NCI-H524 (cell line): ENCODE data around the gene CHRNA5.
A peak's percentile ranks its signal among the peaks of the same experiment; 100 is the strongest.
"Not testable (repeated sequence)": the region's sequence is repeated elsewhere in the genome, so short reads cannot be mapped to it uniquely, and the experiment has no call there.

Experiments used
- DNase-seq, 2 experiments: peaks; one replicate each; lab custom pipeline; 2025; lab: John Stamatoyannopoulos, UW

Gene CHRNA5

DNA sequence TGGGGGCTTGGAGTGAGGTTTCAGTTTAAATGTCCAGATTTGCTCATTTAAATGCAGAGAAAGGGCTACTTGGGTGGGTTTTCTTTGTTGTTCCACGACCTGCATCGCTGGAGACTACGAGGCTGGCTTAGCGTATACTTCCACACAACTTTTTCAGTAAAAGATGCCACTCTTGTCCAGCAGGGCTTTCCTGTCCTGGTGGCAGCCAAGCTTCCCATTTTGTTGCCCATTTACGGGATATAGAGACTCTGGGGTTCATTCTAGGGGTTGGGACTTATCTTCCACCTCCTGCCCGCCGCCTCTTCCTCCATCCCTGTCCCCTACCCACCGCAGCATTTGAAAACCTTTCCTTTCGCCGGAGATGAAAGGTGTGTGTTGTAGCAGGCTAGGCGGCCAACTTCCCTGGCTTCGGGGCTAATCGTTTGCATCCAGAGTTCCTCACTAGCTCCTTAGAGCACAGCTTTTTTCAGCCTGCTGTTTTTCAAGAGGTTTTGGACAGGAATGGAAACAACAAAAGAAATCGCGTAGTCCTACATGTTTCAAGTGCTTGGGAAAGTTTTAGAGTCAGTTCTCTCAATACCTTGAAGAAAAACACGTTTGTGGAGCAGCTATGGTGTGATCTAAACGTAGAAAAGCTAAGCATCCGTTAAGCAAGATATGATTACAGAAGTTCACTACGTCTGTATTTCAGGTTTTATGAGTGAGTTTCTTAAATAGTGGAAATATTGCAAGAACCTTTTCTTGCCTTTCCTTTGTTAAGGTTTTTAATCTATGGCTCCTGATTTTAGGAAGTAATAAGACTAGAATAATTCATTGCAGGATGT, 843 bp downstream of the CHRNA5 start:
- peak; percentile 53 to 67 for DNase-seq

DNA sequence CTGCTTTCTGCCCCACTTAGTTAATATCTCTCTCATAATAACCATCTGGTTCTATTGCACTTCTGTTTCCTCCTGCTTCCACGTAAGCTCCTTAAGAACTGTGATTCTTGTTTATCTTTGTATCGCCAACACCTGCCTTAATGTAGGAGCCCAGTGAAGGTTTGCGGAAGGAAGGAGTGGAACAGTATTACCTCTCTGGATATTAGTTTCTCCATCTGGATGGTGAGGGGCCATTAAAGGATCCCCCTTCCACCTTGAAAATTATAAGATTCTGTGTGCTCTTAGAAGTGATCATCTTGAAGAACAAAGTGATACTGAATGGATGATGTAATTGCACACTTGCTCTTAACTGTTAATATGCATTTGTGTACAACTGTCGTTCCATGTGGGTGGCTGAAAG, 2.2 kb downstream of the CHRNA5 start:
- peak; percentile 76 to 90 for DNase-seq

DNA sequence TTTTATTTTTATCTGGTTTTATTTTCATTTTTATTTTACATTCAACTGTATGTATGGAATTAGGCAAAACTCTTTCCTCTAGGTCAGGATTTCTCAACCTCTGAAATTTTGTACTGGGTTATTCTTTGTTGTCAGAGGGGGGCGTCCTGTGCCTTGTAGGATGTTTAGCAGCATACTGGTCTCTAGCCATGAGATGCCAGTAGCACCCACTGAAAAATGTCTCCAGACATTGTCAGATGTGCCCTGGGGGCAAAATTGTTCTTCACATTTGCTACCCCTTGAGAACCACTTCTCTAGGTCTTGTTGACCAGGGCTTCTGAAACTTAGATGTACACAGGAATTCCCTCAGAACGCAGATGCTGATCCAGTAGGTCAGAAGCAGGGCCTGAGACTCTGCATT, 5.4 kb downstream of the CHRNA5 start:
- no peak for DNase-seq

DNA sequence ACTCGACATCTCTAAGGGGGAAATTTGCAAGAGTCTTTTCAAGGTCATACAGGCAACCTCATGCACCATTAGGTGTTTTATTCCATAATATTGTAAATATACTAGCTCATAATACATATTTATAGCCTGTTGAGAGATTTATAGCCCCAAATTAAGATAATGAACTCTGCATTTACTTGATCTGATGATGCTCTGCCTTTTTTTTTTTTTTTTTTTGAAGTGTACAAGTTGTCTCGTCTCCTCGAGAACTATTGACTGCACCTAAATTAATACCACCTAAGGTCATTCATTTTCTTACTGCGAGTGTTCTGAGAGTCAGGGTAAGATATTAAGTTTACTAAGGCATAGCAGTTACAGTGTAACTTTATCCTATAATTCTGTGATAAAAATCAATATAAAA, 6.1 kb downstream of the CHRNA5 start:
- DNase-seq = no peak

DNA sequence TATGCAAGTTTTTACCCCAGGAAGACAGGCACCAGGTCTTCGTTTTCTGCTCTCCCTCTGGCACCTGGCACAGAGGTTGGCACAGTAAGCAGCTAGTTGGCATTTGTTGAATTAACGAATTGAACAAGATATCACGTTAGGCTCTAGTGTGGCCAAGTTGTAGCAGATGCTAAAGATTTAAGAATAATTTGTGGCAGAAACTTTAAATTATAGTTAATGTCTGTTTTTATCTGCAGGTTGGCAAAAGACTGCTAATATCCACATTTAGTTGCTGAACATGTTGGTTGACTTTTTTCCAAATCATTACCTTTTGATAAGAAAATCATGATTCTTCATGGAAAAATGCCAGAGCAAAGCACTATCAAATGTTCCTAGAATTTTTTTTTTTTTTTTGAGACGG, 8.1 kb downstream of the CHRNA5 start:
- no peak for DNase-seq

DNA sequence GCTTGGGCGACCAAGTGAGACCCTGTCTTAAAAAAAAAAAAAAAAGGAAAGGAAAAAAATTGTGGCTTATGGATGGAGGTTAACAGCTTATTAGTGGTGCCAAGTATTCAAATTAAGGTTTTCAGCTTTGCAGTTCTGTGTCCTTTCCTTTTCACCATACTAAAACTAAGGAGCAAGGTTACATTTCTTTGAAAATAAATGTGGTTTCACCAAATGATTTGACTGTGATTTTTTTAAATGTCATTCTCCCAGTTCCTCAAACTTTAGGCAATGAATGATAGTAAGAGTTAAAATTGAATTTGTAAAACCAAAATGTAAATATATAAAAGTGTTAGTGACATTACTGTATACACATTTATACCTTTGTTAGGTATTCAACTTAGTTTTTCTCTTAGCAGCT, 9.6 kb downstream of the CHRNA5 start:
- no peak for DNase-seq

DNA sequence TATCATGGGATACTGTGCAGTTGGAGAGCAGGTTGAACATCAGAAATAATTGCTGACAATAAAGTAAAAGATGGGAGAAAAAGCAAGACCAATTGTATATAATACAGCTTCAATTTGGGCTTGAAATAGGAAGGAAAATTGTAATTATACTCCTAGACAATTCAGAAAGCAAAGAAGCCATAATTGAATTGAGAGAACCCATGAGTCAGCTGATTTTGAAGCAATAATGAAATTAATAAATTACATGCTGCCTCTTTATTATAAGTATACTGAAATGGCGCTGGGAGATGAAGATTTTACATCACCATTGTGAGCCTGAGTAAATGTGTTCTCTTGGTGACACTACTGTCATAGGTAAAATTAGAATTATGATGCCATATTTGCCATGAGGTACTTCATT, 32.3 kb downstream of the CHRNA5 start:
- DNase-seq = no peak

DNA sequence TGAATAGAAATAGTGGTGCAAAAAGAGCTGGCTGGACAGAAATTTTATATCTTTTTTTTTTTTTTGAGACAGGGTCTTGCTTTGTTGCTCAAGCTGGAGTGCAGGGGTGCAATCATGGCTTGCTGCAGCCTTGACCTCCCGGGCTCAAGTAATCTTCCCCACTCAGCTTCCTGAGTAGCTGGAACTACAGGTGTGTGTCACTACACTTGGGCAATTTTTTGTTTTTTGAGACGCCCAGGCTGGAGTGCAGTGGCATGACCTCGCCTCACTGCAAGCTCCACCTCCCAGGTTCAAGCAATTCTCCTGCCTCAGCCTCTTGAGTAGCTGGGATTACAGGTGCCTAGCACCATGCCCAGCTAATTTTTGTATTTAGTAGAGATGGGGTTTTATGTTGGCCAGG, 33.0 kb downstream of the CHRNA5 start:
- no peak for DNase-seq

DNA sequence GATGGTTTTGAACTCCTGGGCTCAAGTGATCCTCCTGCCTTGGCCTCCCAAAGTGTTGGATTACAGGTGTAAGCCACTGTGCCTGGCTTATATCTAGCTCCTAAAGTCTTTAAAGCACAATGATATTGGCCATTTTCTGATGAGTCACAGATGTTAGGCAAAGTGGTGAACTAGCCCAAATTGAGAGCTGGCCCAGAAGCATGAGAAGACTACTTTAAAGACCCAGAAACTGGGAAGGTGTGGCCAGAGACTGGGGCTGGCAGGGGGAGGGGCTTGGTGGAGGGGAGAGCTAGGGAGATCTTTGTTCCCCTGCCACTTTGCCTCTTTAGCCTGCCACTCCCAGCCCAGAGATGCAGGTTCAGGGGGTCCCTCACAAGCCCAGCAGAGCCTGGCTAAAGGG, 33.9 kb downstream of the CHRNA5 start:
- no peak for DNase-seq

DNA sequence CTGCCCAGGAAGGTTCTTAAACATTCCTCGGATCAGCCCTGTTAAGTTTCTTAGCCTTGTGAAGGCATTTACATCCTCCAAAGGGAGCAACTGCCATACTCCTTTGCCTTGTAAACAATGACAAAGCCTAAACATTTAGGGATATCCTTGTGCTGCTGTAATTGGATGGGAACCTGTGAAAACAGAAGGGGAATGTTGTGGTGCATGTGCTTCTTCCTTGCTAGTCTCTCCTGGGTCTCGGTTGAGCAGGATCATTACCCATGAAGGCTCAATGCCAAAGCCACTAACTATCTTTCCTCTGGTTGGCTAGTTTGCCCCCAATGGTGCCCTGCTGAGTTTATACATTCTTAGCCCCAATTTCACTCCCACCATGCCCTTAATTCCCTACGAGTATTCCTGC, 38.1 kb downstream of the CHRNA5 start:
- DNase-seq = no peak

DNA sequence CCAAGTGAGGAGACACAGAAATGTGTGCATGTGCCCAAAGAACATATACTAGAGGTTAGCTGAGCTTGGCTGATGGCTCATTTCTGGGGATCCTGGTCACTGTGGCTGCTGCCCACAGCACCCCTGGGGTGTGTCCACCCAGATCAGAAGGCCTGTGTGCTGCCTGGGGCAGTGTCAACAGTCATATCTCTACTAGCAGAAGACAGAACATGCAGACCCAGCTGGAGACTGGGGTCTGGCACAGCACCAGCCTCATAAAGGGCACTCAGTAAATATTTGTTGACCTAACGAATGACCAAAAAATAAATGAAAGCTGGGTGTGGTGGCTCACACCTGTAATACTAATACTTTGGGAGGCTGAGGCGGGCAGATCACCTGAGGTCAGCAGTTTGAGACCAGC, 39.1 kb downstream of the CHRNA5 start:
- no peak for DNase-seq

DNA sequence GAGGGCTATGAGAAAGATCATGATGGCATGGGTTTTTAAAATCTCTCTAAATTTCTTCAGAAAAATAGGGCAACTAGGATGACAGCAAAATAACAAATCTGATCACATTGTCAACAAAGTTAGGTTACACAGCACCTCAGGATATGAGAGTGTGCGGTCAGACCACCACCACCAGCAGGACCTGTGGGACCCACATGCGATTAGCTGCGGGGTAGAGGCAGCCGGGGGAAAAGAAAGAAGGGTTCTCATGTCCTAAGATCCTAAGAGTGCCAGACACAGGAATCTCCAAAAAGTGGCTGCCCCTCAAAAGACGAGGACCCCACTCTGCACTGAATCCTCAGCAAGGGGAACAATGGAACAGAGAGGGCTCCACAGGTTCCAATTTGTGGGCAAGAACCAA, 39.9 kb downstream of the CHRNA5 start:
- DNase-seq = no peak

DNA sequence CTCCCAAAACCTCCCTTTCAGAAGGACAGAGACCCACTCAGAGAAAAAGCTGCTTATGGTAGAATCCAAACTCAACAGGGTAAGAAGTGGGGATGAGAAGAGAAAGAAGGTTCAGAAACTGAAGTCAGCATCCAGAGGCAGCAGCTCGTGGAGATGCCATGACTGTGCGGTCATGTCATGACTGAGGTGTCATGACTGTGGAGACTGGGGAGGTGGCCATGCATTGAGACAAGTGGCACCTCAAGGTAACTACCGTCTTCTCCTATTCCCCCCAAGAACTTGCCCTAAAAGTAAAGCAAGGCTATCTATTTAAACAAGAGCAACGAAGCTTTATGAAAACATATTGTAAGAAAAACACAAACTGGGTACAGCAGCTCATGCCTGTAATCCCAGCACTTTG, 40.4 kb downstream of the CHRNA5 start:
- no peak for DNase-seq

DNA sequence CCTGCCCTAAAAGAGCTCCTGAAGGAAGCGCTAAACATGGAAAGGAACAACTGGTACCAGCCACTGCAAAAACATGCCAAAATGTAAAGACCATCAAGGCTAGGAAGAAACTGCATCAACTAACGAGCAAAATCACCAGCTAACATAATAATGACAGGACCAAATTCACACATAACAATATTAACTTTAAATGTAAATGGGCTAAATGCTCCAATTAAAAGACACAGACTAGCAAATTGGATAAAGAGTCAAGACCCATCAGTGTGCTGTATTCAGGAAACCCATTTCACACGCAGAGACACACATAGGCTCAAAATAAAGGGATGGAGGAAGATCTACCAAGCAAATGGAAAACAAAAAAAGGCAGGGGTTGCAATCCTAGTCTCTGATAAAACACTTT, 44.2 kb downstream of the CHRNA5 start:
- DNase-seq = not testable (repeated sequence)

DNA sequence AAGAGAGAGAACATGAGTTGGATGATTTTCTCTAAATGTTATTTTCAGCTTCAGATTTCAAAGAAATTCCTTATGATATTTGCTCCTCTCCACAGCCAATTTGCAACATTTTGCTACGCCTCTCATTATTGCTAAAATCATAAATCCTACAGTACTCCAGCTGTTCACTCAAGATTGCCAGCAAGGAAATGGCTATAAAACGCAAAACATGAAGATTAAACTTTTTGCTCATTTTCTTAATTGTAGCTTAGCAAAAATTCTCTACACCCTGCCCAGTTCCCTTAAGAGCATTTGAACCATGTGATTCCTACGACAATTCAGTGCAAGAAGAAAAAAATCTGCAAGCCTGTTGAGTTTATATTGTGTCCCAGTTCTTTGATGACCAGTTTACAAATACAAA, 48.7 kb downstream of the CHRNA5 start:
- no peak for DNase-seq

DNA sequence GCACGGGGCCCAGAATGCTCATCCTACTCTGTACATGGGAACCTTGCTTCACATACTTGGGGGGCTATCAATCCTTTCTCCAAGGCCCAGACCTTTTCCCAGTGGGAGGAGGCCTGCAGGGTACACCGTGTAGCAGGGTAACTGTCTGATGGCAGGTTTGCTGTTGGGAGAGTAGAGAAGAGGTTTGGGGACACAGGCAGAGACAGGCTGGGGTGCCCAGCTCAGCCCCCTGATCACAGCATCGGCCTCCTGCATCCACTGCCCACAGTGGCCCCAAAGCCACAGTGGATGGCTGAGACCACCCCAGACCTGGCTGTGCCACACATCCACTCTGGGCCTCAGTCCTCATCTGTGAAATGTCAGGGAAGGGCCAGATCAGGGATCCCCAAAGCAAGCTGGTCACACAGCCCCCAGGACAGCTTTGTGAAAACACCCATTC, 49.9 kb downstream of the CHRNA5 start:
- DNase-seq = no peak

DNA sequence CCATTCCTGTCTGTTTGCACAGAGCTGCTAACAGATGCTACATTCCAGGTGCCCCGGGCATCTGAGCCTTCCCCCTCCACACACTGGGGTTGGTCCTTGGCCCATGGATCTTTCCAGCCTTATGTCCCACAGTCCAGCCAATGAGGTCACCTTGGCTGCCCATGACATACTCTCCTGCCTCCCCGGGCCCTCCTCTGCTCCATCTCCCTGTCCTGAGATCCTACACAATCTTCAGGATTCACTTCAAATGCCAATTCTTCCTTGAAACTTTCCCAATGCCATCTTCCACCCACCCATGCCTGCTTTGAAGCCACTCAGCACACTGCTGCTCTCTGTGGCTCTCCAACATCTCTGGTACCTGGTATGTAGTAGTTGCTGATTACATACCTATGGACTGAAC, 51.2 kb downstream of the CHRNA5 start:
- no peak for DNase-seq

DNA sequence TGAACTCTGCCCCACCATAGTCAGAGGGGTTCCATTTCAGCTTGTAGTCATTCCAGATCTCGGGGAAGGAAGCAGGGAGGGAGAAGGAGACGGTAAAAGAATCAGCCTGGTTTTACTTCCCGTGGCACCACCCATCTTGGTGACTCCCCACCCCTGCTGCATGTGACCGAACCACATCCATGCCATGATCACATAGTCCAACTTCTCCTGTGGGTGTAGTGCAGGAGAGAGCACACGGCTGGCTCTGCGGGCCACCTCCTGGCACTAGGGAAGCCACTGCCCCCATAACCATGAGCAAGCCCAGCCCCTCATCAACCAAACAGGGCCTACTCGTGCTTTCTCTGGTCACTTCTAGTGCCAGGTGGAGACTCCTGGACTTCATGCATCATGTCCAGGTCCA, 51.8 kb downstream of the CHRNA5 start:
- DNase-seq = no peak

DNA sequence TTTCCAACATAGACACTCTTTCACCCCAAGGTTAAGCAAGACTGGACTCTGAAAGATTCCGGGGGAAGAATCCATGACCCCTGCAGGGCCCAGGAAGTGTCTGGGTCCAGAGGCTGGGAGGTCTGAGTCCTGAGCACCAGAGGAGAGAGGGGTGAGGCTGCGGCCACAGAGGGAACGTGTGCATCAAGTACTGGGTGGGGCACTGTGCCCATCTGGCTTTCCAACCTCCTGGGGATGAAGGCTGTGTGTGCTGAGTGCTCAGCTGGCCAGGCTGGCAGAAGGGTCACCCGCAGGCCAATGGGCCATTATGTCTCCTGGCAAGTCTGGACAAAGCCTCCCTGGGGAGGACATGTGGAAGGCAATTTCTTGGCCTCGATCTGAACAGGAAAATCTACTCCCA, 52.2 kb downstream of the CHRNA5 start:
- peak; percentile 74 to 82 for DNase-seq

DNA sequence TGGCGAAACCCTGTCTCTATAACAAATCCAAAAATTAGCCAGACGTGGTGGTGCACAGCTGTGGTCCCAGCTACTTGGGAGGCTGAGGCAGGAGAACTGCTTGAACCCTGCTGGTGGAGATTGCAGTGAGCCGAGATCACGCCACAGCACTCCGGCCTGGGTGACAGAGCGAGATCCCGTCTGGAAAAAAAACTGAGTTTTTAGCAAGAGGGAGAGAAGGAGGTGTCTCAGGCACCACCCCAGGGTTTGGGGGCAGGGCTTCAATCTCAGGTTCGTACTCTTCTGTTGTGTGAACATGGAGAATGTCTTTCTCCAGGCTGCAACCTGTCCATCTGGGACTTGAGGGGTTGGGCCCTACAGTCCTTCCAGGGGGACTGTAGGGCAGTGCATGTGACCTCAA, 52.7 kb downstream of the CHRNA5 start:
- no peak for DNase-seq

DNA sequence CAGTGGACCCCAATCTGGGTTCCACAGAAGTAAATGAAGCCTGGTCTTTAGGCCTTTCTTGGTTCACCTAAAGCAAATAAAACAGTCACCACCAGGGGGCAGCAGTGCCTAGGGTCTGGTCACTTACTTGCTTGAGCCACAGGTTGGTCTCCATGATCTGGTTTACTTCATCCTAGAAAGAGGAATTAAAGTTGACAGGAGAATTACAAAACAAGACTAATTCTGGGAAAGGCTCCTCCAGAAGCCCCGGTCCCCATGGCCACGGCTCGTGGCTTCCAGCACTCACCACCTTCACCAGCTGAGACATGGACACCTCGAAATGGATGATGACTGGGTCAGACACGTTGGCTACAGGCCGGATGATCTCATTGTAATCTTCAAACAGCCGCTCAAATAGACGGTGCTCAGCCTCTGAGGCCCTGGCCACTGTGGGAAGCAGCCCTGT, 53.2 kb downstream of the CHRNA5 start:
- peak; percentile 90 to 92 for DNase-seq

DNA sequence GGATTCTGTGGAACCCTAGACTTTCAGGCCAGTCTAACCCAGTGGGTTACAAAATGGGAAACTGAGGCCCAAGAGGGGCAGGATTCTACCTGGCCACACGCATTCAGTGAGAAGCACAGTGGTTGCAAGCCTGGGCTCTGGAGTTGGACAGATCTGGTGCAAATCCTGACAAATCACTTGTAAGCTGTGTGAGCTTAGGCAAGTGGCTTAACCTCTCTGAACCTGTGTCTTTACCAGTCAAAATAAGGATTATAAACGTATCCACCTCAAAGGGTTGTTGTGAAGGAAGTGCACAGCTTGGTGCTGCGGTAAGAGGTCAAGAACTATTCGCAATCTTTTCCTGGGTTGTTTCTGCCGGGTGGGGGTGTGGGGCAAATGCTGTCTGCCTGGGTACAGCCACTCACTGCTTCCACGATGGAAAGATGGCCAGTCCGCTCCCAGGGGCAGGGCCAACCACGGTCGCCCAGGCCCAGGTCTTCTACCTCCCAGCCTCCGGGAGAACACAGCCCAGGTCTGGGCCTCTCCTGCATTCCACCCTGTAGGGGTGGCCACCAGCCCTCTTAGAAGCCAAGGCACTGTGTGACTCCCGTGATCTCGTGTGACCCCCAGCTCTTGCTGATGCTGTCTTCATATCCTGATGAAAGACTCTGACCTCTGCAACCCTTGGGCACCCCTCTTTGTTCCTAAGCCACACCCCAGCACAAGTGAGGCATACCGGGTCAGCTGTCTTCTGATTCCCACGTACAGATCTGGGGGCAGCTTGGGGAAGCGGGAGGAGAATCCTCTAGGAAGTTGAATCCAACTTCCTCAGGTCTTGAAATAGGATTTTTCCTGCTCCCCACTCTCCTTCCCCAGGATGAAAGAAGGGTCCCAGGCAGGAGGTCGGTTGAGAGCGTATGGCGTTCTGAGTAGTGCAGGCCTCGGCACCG, 54.0 kb downstream of the CHRNA5 start:
- no peak for DNase-seq

DNA sequence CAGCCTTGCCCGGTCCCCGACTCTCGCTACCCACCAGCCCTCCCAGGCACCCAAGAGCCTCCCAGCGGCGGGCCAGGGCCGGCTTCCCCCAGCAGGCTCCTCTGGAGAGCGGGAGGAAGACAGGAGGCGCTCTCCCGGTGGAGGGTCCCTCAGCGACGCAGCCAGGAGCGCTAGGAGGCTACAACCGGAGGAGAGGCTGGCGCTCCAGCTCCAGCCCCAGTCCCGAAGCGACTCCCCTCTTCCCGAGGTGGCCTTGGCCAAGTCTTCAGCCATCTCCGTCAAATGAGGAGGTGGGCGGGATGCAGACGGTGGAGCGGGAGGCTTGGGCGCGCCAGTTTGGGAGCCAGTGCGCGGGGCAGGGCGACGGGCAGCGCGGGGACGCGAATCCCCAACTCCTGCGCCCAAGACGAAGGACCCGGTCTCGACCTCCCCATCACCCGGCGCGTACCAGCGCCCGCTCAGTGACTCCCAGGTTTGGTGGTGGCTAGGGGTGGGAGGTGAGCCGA, 54.8 kb downstream of the CHRNA5 start:
- peak; percentile 48 to 74 for DNase-seq
